Gastrocnemius medialis (tissue), 4 donors: ENCODE data around the gene NYAP1. TPM values are rescaled to one million over a fixed set of nuclear protein-coding genes. Genes with fewer than 3 reads are reported as not detected.

Experiments used
- total RNA-seq, 4 donors: library from RNA; depleted of rRNA; stranded (reverse); fragments of >200 nt; gene quantifications; one replicate each; pipeline versions ENCODE4 v1.1.0 to v1.2.3, GENCODE V29; 2016

Gene NYAP1
- total RNA-seq, 4 donors from 2014 or later = 0.29 TPM; not detected in 3

Other genes with a start within 250 kb of the NYAP1 start
- not detected for gene SPDYE3, start 176.2 kb upstream of the NYAP1 start, total RNA-seq
- 10 to 100 TPM; 11.8 to 32.4 (median 20.8) TPM for gene PILRB, start 125.8 kb upstream of the NYAP1 start, total RNA-seq
- gene PILRA, start 110.4 kb upstream of the NYAP1 start, total RNA-seq = 1 to 10 TPM in 3 of 4 donors, under 1 TPM in 1; 0.62 to 5.4 (median 2.0) TPM
- 1 to 10 TPM; 1.6 to 8.5 (median 2.7) TPM for gene ZCWPW1, start 55.2 kb upstream of the NYAP1 start, total RNA-seq
- 10 to 100 TPM; 23.5 to 39.9 (median 28.6) TPM for gene MEPCE, start 54.1 kb upstream of the NYAP1 start, total RNA-seq
- 10 to 100 TPM in 3 of 4 donors, 1 to 10 TPM in 1; 5.1 to 16.0 (median 13.0) TPM for gene PPP1R35, start 47.4 kb upstream of the NYAP1 start, total RNA-seq
- under 1 TPM in 1 of 4 donors, not detected in 3; 0.29 TPM for gene SPACDR, start 19.7 kb upstream of the NYAP1 start, total RNA-seq
- 10 to 100 TPM; 14.3 to 25.5 (median 21.2) TPM for gene TSC22D4, start 4.7 kb upstream of the NYAP1 start, total RNA-seq
- gene AGFG2, start 55.3 kb downstream of the NYAP1 start, total RNA-seq = 10 to 100 TPM; 10.7 to 16.4 (median 13.5) TPM
- under 1 TPM in 1 of 4 donors, not detected in 3; 0.49 TPM for gene SAP25, start 90.0 kb downstream of the NYAP1 start, total RNA-seq
- gene LRCH4, start 102.2 kb downstream of the NYAP1 start, total RNA-seq = 100 to 1,000 TPM in 1 of 4 donors, 10 to 100 TPM in 3; 71.1 to 105 (median 89.0) TPM
- gene FBXO24, start 102.4 kb downstream of the NYAP1 start, total RNA-seq = not detected
- gene PCOLCE, start 118.4 kb downstream of the NYAP1 start, total RNA-seq = 10 to 100 TPM in 1 of 4 donors, 1 to 10 TPM in 3; 1.6 to 17.3 (median 5.7) TPM
- gene MOSPD3, start 128.6 kb downstream of the NYAP1 start, total RNA-seq = 1 to 10 TPM; 3.5 to 9.1 (median 4.6) TPM
- gene TFR2, start 157.6 kb downstream of the NYAP1 start, total RNA-seq = 1 to 10 TPM in 2 of 4 donors, not detected in 2; 1.0 to 1.3 TPM
- gene ACTL6B, start 172.5 kb downstream of the NYAP1 start, total RNA-seq = not detected
- 100 to 1,000 TPM; 108 to 163 (median 129) TPM for gene GNB2, start 189.8 kb downstream of the NYAP1 start, total RNA-seq
- 10 to 100 TPM; 16.4 to 21.1 (median 16.6) TPM for gene GIGYF1, start 210.3 kb downstream of the NYAP1 start, total RNA-seq
- 10 to 100 TPM; 39.8 to 76.3 (median 63.0) TPM for gene POP7, start 222.2 kb downstream of the NYAP1 start, total RNA-seq
- gene EPO, start 236.5 kb downstream of the NYAP1 start, total RNA-seq = not detected
- gene ZAN, start 249.7 kb downstream of the NYAP1 start, total RNA-seq = not detected